ENCODE measurements around the gene CLTC. TPM values are rescaled to one million over a fixed set of nuclear protein-coding genes. Genes with fewer than 3 reads are reported as not detected.

Gene CLTC
- polyA plus RNA-seq, 2 donors, result 49.5 to 69.7 TPM

GRCh38 chr17:59727817-59728533 is 108.3 kb downstream of the CLTC start:
- no peaks in the 10 kb centered on the region for H3K9me3 ChIP-seq (ENCODE audit: control insufficient read depth in 2 of 2, insufficient read depth in 1 of 2, low read depth in 1 of 2, low read length in 1 of 2)
- H3K27me3 ChIP-seq (ENCODE audit: control insufficient read depth in 1 of 2, insufficient read depth in 2 of 2, low read length in 2 of 2), result no peaks in the 10 kb centered on the region
- no peaks in the 10 kb centered on the region for H3K36me3 ChIP-seq (ENCODE audit: control insufficient read depth in 2 of 2, insufficient read depth in 2 of 2, low read length in 1 of 2)
- WGBS, 2 donors, result 95 to 98% methylated on average over 1 of the region's 1 CpG
- H3K4me1 ChIP-seq (ENCODE audit: control insufficient read depth in 2 of 2, insufficient read depth in 2 of 2, low read length in 1 of 2), result no peaks in the 10 kb centered on the region
- no peak overlapping the region for H3K27ac ChIP-seq (ENCODE audit: low read depth in 2 of 2, low read length in 1 of 2)
- no peak overlapping the region for H3K4me3 ChIP-seq (ENCODE audit: low read depth in 1 of 2, low read length in 2 of 2)

GRCh38 chr17:59730268-59730834 is 110.7 kb downstream of the CLTC start:
- Histone ChIP-seq H3K4me1 (ENCODE audit: control insufficient read depth in 2 of 2, insufficient read depth in 2 of 2, low read length in 1 of 2) (no peaks in the 10 kb centered on the region), H3K27ac (ENCODE audit: low read depth in 2 of 2, low read length in 1 of 2) (no peak overlapping the region), H3K27me3 (ENCODE audit: control insufficient read depth in 1 of 2, insufficient read depth in 2 of 2, low read length in 2 of 2) (no peaks in the 10 kb centered on the region), H3K36me3 (ENCODE audit: control insufficient read depth in 2 of 2, insufficient read depth in 2 of 2, low read length in 1 of 2) (no peaks in the 10 kb centered on the region), H3K4me3 (ENCODE audit: low read depth in 1 of 2, low read length in 2 of 2) (no peak overlapping the region), H3K9me3 (ENCODE audit: control insufficient read depth in 2 of 2, insufficient read depth in 1 of 2, low read depth in 1 of 2, low read length in 1 of 2) (no peaks in the 10 kb centered on the region)
- 81 to 85% methylated on average over 1 of the region's 1 CpG for WGBS, 2 donors

GRCh38 chr17:59733697-59734096 is 114.0 kb downstream of the CLTC start:
- no peak overlapping the region for H3K27ac ChIP-seq (ENCODE audit: low read depth in 2 of 2, low read length in 1 of 2)
- no peaks in the 10 kb centered on the region for H3K9me3 ChIP-seq (ENCODE audit: control insufficient read depth in 2 of 2, insufficient read depth in 1 of 2, low read depth in 1 of 2, low read length in 1 of 2)
- H3K27me3 ChIP-seq (ENCODE audit: control insufficient read depth in 1 of 2, insufficient read depth in 2 of 2, low read length in 2 of 2), result no peaks in the 10 kb centered on the region
- H3K4me3 ChIP-seq (ENCODE audit: low read depth in 1 of 2, low read length in 2 of 2), result no peak overlapping the region
- no peaks in the 10 kb centered on the region for H3K4me1 ChIP-seq (ENCODE audit: control insufficient read depth in 2 of 2, insufficient read depth in 2 of 2, low read length in 1 of 2)
- H3K36me3 ChIP-seq (ENCODE audit: control insufficient read depth in 2 of 2, insufficient read depth in 2 of 2, low read length in 1 of 2), result no peaks in the 10 kb centered on the region
- WGBS, 2 donors, result 87 to 96% methylated on average over 2 of the region's 2 CpGs

- H3K4me1 ChIP-seq (ENCODE audit: control insufficient read depth in 2 of 2, insufficient read depth in 2 of 2, low read length in 1 of 2), result no peaks in the 10 kb centered on the region
- H3K36me3 ChIP-seq (ENCODE audit: control insufficient read depth in 2 of 2, insufficient read depth in 2 of 2, low read length in 1 of 2), result no peaks in the 10 kb centered on the region
- H3K27ac ChIP-seq (ENCODE audit: low read depth in 2 of 2, low read length in 1 of 2), result peak overlapping the region in 1 of 2 donors; percentile 49
- H3K4me3 ChIP-seq (ENCODE audit: low read depth in 1 of 2, low read length in 2 of 2), result no peak overlapping the region
- H3K27me3 ChIP-seq (ENCODE audit: control insufficient read depth in 1 of 2, insufficient read depth in 2 of 2, low read length in 2 of 2), result no peaks in the 10 kb centered on the region
- WGBS, 2 donors, result 92% methylated on average over 5 of the region's 5 CpGs
- H3K9me3 ChIP-seq (ENCODE audit: control insufficient read depth in 2 of 2, insufficient read depth in 1 of 2, low read depth in 1 of 2, low read length in 1 of 2), result no peaks in the 10 kb centered on the region
Observed at GRCh38 chr17:59734226-59734625, 114.5 kb downstream of the CLTC start.

GRCh38 chr17:59737324-59737723 is 117.6 kb downstream of the CLTC start:
- Histone ChIP-seq H3K4me1 (ENCODE audit: control insufficient read depth in 2 of 2, insufficient read depth in 2 of 2, low read length in 1 of 2) (no peaks in the 10 kb centered on the region), H3K4me3 (ENCODE audit: low read depth in 1 of 2, low read length in 2 of 2) (no peak overlapping the region), H3K27me3 (ENCODE audit: control insufficient read depth in 1 of 2, insufficient read depth in 2 of 2, low read length in 2 of 2) (no peaks in the 10 kb centered on the region), H3K27ac (ENCODE audit: low read depth in 2 of 2, low read length in 1 of 2) (no peak overlapping the region), H3K36me3 (ENCODE audit: control insufficient read depth in 2 of 2, insufficient read depth in 2 of 2, low read length in 1 of 2) (no peaks in the 10 kb centered on the region), H3K9me3 (ENCODE audit: control insufficient read depth in 2 of 2, insufficient read depth in 1 of 2, low read depth in 1 of 2, low read length in 1 of 2) (no peaks in the 10 kb centered on the region)
- WGBS, 2 donors, result 85 to 92% methylated on average over 3 of the region's 3 CpGs

- H3K27me3 ChIP-seq (ENCODE audit: control insufficient read depth in 1 of 2, insufficient read depth in 2 of 2, low read length in 2 of 2), result no peaks in the 10 kb centered on the region
- 92 to 97% methylated on average over 4 of the region's 4 CpGs for WGBS, 2 donors
- H3K9me3 ChIP-seq (ENCODE audit: control insufficient read depth in 2 of 2, insufficient read depth in 1 of 2, low read depth in 1 of 2, low read length in 1 of 2), result no peaks in the 10 kb centered on the region
- no peak overlapping the region for H3K27ac ChIP-seq (ENCODE audit: low read depth in 2 of 2, low read length in 1 of 2)
- no peaks in the 10 kb centered on the region for H3K36me3 ChIP-seq (ENCODE audit: control insufficient read depth in 2 of 2, insufficient read depth in 2 of 2, low read length in 1 of 2)
- no peak overlapping the region for H3K4me3 ChIP-seq (ENCODE audit: low read depth in 1 of 2, low read length in 2 of 2)
- H3K4me1 ChIP-seq (ENCODE audit: control insufficient read depth in 2 of 2, insufficient read depth in 2 of 2, low read length in 1 of 2), result no peaks in the 10 kb centered on the region
Observed at GRCh38 chr17:59743842-59744241, 124.1 kb downstream of the CLTC start.

GRCh38 chr17:59745040-59745439 is 125.3 kb downstream of the CLTC start:
- no peaks in the 10 kb centered on the region for H3K4me1 ChIP-seq (ENCODE audit: control insufficient read depth in 2 of 2, insufficient read depth in 2 of 2, low read length in 1 of 2)
- WGBS, 2 donors, result 94 to 97% methylated on average over 2 of the region's 2 CpGs
- H3K27me3 ChIP-seq (ENCODE audit: control insufficient read depth in 1 of 2, insufficient read depth in 2 of 2, low read length in 2 of 2), result no peaks in the 10 kb centered on the region
- H3K36me3 ChIP-seq (ENCODE audit: control insufficient read depth in 2 of 2, insufficient read depth in 2 of 2, low read length in 1 of 2), result no peaks in the 10 kb centered on the region
- no peaks in the 10 kb centered on the region for H3K9me3 ChIP-seq (ENCODE audit: control insufficient read depth in 2 of 2, insufficient read depth in 1 of 2, low read depth in 1 of 2, low read length in 1 of 2)
- H3K27ac ChIP-seq (ENCODE audit: low read depth in 2 of 2, low read length in 1 of 2), result no peak overlapping the region
- no peak overlapping the region for H3K4me3 ChIP-seq (ENCODE audit: low read depth in 1 of 2, low read length in 2 of 2)

Other genes with a start within 250 kb of the CLTC start
- gene DHX40, start 54.3 kb upstream of the CLTC start, polyA plus RNA-seq, result 10 to 100 TPM in 1 of 2 donors, 1 to 10 TPM in 1; 6.6 to 11.7 TPM
- gene PTRH2, start 87.5 kb downstream of the CLTC start, polyA plus RNA-seq, result 10 to 100 TPM; 30.9 to 32.2 TPM
- gene VMP1, start 87.8 kb downstream of the CLTC start, polyA plus RNA-seq, result 10 to 100 TPM; 90.8 to 98.0 TPM